ENCODE measurements around the gene PMP22.
"Not testable (repeated sequence)": the region's sequence is repeated elsewhere in the genome, so short reads cannot be mapped to it uniquely, and the experiment has no call there.

The PMP22 gene

GRCh38 chr17:15250135-15250860, 14.8 kb downstream of the PMP22 start:
- DNase-seq = no peak

GRCh38 chr17:15249487-15249886, 15.6 kb downstream of the PMP22 start:
- DNase-seq = no peak

- DNase-seq = no peak
These were observed 17.1 kb downstream of the PMP22 start for GRCh38 chr17:15247891-15248529.

- DNase-seq = no peak
These were observed 20.1 kb downstream of the PMP22 start for GRCh38 chr17:15245054-15245453.

- no peak for DNase-seq
These were observed 24.5 kb downstream of the PMP22 start for GRCh38 chr17:15240644-15241043.

- no peak for DNase-seq
These were observed 25.6 kb downstream of the PMP22 start for GRCh38 chr17:15239491-15239890.

GRCh38 chr17:15238676-15239422, 26.3 kb downstream of the PMP22 start:
- DNase-seq = no peak

- no peak for DNase-seq
These were observed 27.1 kb downstream of the PMP22 start for GRCh38 chr17:15238057-15238456.

- no peak for DNase-seq
These were observed 28.1 kb downstream of the PMP22 start for GRCh38 chr17:15237106-15237425.

GRCh38 chr17:15236281-15237105, 28.6 kb downstream of the PMP22 start:
- DNase-seq = peak; percentile 42

- no peak for DNase-seq
These were observed 31.2 kb downstream of the PMP22 start for GRCh38 chr17:15233971-15234370.

- no peak for DNase-seq
These were observed 31.9 kb downstream of the PMP22 start for GRCh38 chr17:15233022-15233805.

GRCh38 chr17:15232517-15232915, 32.6 kb downstream of the PMP22 start:
- no peak for DNase-seq

GRCh38 chr17:15231851-15232516, 33.1 kb downstream of the PMP22 start:
- no peak for DNase-seq

GRCh38 chr17:15230866-15231265, 34.3 kb downstream of the PMP22 start:
- no peak for DNase-seq

- DNase-seq = not testable (repeated sequence)
These were observed 43.3 kb downstream of the PMP22 start for GRCh38 chr17:15221827-15222226.

- DNase-seq = no peak
These were observed 44.3 kb downstream of the PMP22 start for GRCh38 chr17:15220785-15221184.

GRCh38 chr17:15216481-15216880, 48.6 kb downstream of the PMP22 start:
- no peak for DNase-seq

- DNase-seq = no peak
These were observed 51.6 kb downstream of the PMP22 start for GRCh38 chr17:15213381-15214087.

- DNase-seq = no peak
These were observed 54.9 kb downstream of the PMP22 start for GRCh38 chr17:15210247-15210646.

- not testable (repeated sequence) for DNase-seq
These were observed 62.1 kb downstream of the PMP22 start for GRCh38 chr17:15203062-15203461.
